ENCODE results near the gene GFRAL. TPM values are rescaled to one million over a fixed set of nuclear protein-coding genes. Genes with fewer than 3 reads are reported as not detected.

Gene GFRAL, protein sequence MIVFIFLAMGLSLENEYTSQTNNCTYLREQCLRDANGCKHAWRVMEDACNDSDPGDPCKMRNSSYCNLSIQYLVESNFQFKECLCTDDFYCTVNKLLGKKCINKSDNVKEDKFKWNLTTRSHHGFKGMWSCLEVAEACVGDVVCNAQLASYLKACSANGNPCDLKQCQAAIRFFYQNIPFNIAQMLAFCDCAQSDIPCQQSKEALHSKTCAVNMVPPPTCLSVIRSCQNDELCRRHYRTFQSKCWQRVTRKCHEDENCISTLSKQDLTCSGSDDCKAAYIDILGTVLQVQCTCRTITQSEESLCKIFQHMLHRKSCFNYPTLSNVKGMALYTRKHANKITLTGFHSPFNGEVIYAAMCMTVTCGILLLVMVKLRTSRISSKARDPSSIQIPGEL
- total RNA-seq (not detected), polyA plus RNA-seq (not detected)
- long read RNA-seq, donor 1, result 0 reads
- long read RNA-seq, donor 2, result 0 reads
- long read RNA-seq, donor 3, result 0 reads

DNA sequence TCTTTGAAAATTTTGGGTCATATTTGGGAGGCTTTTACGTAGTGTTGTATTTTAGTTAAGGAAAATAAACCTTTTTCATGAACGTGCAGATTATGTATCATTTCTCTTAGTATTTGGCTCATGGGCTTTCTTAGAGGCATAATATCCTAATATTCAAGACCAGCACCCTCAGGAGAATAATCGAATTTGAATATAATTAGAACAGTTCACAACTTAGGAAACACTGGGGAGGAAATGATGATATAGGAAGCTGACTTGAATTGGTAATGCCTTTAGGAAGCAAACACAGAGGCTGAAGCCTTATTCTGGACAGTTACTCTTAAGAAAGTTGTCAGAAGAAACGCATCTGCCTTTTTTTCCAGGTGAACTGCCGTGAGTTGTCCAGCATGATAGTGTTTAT lies at the start of gene GFRAL:
Gene GFRAL, plus strand, starts transcription at position 301 of the 400 bp plus-strand sequence. Its CDS starts 86 bp downstream, at position 387.
- intact Hi-C loops (cut with DNase I), result no loop called here
- DNase-seq, result no peak
- H3K27me3 ChIP-seq, result no peaks in the 10 kb centered on the region
- H3K27ac ChIP-seq, result no peak within 1 kb of the TSS
- TF ChIP-seq EP300 (IDR thresholded peaks at IDR 0.05), result no peak
- TF ChIP-seq POLR2A (IDR thresholded peaks at IDR 0.05), result no peak
- TF ChIP-seq, protein P1, sequence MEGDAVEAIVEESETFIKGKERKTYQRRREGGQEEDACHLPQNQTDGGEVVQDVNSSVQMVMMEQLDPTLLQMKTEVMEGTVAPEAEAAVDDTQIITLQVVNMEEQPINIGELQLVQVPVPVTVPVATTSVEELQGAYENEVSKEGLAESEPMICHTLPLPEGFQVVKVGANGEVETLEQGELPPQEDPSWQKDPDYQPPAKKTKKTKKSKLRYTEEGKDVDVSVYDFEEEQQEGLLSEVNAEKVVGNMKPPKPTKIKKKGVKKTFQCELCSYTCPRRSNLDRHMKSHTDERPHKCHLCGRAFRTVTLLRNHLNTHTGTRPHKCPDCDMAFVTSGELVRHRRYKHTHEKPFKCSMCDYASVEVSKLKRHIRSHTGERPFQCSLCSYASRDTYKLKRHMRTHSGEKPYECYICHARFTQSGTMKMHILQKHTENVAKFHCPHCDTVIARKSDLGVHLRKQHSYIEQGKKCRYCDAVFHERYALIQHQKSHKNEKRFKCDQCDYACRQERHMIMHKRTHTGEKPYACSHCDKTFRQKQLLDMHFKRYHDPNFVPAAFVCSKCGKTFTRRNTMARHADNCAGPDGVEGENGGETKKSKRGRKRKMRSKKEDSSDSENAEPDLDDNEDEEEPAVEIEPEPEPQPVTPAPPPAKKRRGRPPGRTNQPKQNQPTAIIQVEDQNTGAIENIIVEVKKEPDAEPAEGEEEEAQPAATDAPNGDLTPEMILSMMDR (IDR thresholded peaks at IDR 0.05), result no peak
- 66 to 77% (median 68%) methylated on average over 5 of the region's 5 CpGs for WGBS, 3 donors
- no peaks in the 10 kb centered on the region for H3K9me3 ChIP-seq
- H3K36me3 ChIP-seq, result no peaks in the 10 kb centered on the region
- H3K4me1 ChIP-seq (ENCODE audit: insufficient read depth), result no peaks in the 10 kb centered on the region
- no peak within 1 kb of the TSS for H3K4me3 ChIP-seq

DNA sequence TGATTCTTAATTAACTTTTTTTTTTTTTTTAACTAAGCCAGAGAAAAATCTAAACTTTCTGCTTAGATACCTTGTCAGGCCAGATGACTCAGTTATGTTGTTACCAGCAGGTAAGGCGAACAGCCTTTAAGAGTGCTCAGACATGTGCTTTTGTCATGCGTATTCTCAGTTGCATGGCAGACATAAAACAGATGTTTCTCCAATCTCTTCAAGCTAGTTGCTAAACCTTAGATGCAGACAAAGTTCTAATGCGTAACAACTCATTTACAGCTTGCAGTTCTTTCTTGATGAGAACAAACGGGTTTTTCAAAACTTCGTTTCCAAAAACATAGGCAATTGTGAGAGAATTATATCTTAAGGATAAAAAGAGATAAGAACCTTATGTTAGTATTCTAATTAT lies 49.6 kb upstream of the GFRAL start:
- H3K9me3 ChIP-seq, result no peaks in the 10 kb centered on the region
- H3K4me1 ChIP-seq (ENCODE audit: insufficient read depth), result no peaks in the 10 kb centered on the region
- no peak overlapping the region for H3K4me3 ChIP-seq
- no peak overlapping the region for H3K27ac ChIP-seq
- no peaks in the 10 kb centered on the region for H3K27me3 ChIP-seq
- no peaks in the 10 kb centered on the region for H3K36me3 ChIP-seq
- TF ChIP-seq EP300 (IDR thresholded peaks at IDR 0.05), result no peak
- WGBS, 3 donors, result 26 to 41% (median 33%) methylated on average over 5 of the region's 5 CpGs
- DNase-seq, result no peak
- intact Hi-C loops (cut with DNase I), result no loop called here

DNA sequence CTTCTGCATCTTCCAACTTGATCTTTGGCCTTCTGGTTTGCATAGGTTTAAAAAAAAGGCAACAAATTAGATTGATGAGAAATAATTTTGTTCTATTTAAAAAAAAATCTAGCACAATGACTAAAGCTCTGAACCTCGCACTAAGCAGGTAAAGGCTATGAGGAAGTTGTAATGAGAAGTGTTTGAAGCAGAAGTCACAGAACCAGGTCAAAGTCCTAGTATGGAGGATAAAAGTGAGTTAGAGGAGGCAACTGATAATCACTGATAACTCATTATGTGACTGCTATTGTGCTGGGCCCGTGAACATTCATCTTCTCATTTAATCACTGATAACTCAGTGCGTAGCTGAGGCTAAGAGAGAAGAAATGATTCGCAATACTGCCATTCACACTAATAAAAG lies 46.1 kb upstream of the GFRAL start:
- intact Hi-C loops (cut with DNase I), result no loop called here
- Histone ChIP-seq H3K4me1 (ENCODE audit: insufficient read depth) (no peaks in the 10 kb centered on the region), H3K36me3 (no peaks in the 10 kb centered on the region), H3K4me3 (no peak overlapping the region), H3K9me3 (no peaks in the 10 kb centered on the region), H3K27ac (no peak overlapping the region), H3K27me3 (no peaks in the 10 kb centered on the region)
- no peak for DNase-seq
- TF ChIP-seq POLR2A (IDR thresholded peaks at IDR 0.05) (no peak), EP300 (IDR thresholded peaks at IDR 0.05) (no peak)
- TF ChIP-seq, protein P1 (IDR thresholded peaks at IDR 0.05), result no peak
- 86 to 89% (median 88%) methylated on average over 4 of the region's 4 CpGs for WGBS, 3 donors

DNA sequence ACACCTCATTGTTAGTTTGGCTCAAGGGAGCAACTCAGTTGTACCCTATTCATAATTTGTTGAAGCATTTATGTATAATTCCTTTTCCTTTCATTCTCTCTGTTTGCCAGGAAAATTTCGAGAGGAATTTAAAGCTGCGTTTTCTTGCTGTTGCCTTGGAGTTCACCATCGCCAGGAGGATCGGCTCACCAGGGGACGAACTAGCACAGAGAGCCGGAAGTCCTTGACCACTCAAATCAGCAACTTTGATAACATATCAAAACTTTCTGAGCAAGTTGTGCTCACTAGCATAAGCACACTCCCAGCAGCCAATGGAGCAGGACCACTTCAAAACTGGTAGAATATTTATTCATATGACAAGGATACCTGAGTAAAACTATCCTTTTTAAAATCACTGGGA lies 45.2 kb upstream of the GFRAL start:
- intact Hi-C loops (cut with DNase I), result no loop called here
- H3K4me1 ChIP-seq (ENCODE audit: insufficient read depth), result no peaks in the 10 kb centered on the region
- WGBS, 3 donors, result 6 to 37% (median 8%) methylated on average over 6 of the region's 6 CpGs

More for the DNA sequence above, 45.2 kb upstream of the GFRAL start:
- Histone ChIP-seq H3K27ac (no peak overlapping the region), H3K36me3 (no peaks in the 10 kb centered on the region), H3K9me3 (no peaks in the 10 kb centered on the region), H3K27me3 (no peaks in the 10 kb centered on the region), H3K4me3 (no peak overlapping the region)
- DNase-seq, result no peak
- TF ChIP-seq, protein P1 (IDR thresholded peaks at IDR 0.05), result no peak
- TF ChIP-seq EP300 (IDR thresholded peaks at IDR 0.05) (no peak), POLR2A (IDR thresholded peaks at IDR 0.05) (no peak)
